Neutrophil (primary cell): ENCODE measurements around the gene SZT2.

Experiments used
- H3K27ac ChIP-seq: fragments of 200-600 bp; sonication (generic); 2 replicates; pipeline ENCODE4 v1.5.1; 2016; ENCODE audit warnings: mild to moderate bottlenecking, moderate library complexity
- H3K27me3 ChIP-seq: fragments of 200-600 bp; sonication (generic); 2 replicates; pipeline ENCODE4 v1.6.0; 2016; ENCODE audit warnings: mild to moderate bottlenecking
- H3K36me3 ChIP-seq: fragments of 200-600 bp; sonication (generic); 2 replicates; pipeline ENCODE4 v1.5.1; 2017
- H3K4me1 ChIP-seq, 2 experiments: fragments of 200-600 bp in 1 of 2; sonication (generic) in 1 of 2; 1 replicate in 1 of 2; 2 replicates in 1 of 2; pipeline versions ENCODE4 v1.5.1 to v1.6.1; 2013 to 2016; ENCODE audit warnings: low read depth in 1 of 2, low read length in 1 of 2, mild to moderate bottlenecking in 1 of 2, moderate library complexity in 1 of 2; ENCODE audit not compliant: control insufficient read depth in 1 of 2, insufficient read depth in 1 of 2
- H3K4me3 ChIP-seq, 2 experiments: fragments of 200-600 bp in 1 of 2; sonication (generic) in 1 of 2; 1 replicate in 1 of 2; 2 replicates in 1 of 2; pipeline ENCODE4 v1.5.1; 2013 to 2016; ENCODE audit warnings: low read depth in 1 of 2, low read length in 1 of 2, mild to moderate bottlenecking in 1 of 2, moderate library complexity in 1 of 2
- H3K9me3 ChIP-seq: fragments of 200-600 bp; sonication (generic); 2 replicates; pipeline ENCODE4 v1.5.1; 2016
- TF ChIP-seq, protein P1 (sequence below): fragments of 200-600 bp; sonication (generic); IDR thresholded peaks from 2 replicates; pipeline ENCODE4 v1.5.1; 2016; ENCODE audit warnings: antibody characterized with exemption

The SZT2 gene

DNA sequence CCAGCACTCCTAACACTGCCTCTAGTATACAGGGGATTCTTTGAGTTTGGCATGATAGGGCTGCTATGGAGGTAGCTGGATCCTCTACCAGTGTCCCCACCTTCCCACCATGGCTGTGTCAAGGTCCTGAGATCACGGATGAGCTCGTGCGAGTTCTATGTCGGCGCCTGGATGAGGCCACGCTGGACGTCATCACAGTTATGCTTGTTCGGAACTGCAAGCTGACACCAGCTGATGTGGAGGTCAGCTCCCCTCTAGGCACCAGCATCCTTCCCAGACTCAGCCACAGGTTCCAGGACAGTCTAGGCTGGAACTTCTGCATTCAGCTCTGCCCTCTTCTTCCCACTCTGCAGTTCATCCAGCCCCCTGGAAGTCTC, 48.9 kb downstream of the SZT2 start:
- Histone ChIP-seq H3K27me3 (no peaks in the 10 kb centered on the region), H3K4me1 (no peaks in the 10 kb centered on the region), H3K36me3 (peaks cover 100% of the 10 kb centered on the region), H3K4me3 (no peak overlapping the region), H3K27ac (no peak overlapping the region), H3K9me3 (no peaks in the 10 kb centered on the region)
- TF ChIP-seq, protein P1, sequence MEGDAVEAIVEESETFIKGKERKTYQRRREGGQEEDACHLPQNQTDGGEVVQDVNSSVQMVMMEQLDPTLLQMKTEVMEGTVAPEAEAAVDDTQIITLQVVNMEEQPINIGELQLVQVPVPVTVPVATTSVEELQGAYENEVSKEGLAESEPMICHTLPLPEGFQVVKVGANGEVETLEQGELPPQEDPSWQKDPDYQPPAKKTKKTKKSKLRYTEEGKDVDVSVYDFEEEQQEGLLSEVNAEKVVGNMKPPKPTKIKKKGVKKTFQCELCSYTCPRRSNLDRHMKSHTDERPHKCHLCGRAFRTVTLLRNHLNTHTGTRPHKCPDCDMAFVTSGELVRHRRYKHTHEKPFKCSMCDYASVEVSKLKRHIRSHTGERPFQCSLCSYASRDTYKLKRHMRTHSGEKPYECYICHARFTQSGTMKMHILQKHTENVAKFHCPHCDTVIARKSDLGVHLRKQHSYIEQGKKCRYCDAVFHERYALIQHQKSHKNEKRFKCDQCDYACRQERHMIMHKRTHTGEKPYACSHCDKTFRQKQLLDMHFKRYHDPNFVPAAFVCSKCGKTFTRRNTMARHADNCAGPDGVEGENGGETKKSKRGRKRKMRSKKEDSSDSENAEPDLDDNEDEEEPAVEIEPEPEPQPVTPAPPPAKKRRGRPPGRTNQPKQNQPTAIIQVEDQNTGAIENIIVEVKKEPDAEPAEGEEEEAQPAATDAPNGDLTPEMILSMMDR = no peak

DNA sequence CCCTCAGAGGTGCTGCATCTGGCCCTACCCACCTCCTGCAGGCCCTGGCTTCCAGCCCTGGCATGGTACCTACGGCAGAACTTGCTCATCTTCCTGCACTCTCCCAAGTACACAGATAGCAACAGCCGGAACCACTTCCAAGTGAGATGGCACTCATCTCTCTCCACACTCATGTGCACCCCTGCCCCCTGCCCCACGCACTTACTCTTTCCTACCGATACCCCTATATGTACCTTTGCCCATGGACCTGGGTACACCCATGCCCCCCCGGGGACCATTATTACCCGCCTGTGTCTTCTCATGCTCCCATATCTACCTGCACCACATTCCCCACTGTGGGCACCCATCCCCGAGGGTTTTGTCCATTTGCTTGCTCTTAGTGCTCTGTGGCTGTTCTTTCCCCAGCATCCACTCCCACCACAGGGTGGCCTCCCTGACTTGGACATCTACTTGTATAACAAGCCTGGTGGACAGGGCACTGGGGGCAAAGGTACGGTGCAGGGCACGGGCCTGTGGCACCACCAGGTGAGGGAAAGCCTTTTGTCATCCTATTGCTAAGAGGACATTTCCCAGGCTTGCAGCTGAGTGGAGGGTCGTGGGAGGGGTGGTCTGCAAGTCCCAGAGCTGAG, 49.4 kb downstream of the SZT2 start:
- no peaks in the 10 kb centered on the region for H3K27me3 ChIP-seq
- H3K4me3 ChIP-seq = no peak overlapping the region
- H3K36me3 ChIP-seq = peaks cover 100% of the 10 kb centered on the region
- no peak overlapping the region for H3K27ac ChIP-seq
- TF ChIP-seq, protein P1 = no peak
- no peaks in the 10 kb centered on the region for H3K4me1 ChIP-seq
- H3K9me3 ChIP-seq = no peaks in the 10 kb centered on the region

DNA sequence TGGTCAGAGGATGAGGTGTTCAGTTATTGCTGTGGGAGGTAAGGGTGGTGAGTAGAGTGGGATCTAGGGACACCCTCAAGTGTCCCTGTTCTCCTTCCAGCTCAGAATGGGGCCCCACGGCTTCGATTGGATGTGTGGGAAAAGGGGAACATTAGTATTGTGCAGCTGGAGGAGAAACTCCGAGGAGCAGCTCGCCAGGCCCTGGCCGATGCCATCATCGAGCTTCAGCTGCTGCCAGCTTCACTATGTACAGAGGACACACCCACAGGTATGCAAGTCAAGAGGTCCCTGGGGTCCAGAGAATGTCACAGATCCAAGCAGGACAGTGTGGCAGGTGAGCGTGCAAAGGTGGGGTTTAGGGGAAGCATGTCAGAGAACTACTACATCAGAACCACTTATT, 50.1 kb downstream of the SZT2 start:
- TF ChIP-seq, protein P1 = no peak
- no peak overlapping the region for H3K4me3 ChIP-seq
- H3K27me3 ChIP-seq = no peaks in the 10 kb centered on the region
- H3K9me3 ChIP-seq = no peaks in the 10 kb centered on the region
- H3K27ac ChIP-seq = no peak overlapping the region
- no peaks in the 10 kb centered on the region for H3K4me1 ChIP-seq
- peaks cover 100% of the 10 kb centered on the region for H3K36me3 ChIP-seq

DNA sequence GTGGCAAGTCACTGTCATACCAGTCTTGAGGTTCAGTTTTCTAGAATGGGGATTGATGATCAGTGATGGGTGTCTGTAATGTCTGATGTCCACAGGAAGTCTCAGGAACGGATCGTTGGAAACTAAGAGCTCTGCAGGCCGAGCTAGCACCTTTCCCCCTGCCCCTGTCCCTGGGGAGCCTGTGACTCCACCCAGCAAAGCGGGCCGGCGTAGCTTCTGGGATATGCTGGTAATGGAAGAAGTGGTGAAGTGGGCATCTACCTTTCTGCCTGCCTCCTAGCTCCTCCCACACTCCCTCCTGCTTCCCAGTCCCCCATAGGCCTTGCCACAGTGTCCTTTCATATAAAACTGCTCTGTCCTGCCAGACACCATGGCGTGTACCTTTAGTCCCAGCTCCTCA, 50.7 kb downstream of the SZT2 start:
- peaks cover 100% of the 10 kb centered on the region for H3K36me3 ChIP-seq
- H3K4me3 ChIP-seq = no peak overlapping the region
- H3K27ac ChIP-seq = no peak overlapping the region
- no peaks in the 10 kb centered on the region for H3K4me1 ChIP-seq
- no peaks in the 10 kb centered on the region for H3K27me3 ChIP-seq
- TF ChIP-seq, protein P1 = no peak
- H3K9me3 ChIP-seq = no peaks in the 10 kb centered on the region

DNA sequence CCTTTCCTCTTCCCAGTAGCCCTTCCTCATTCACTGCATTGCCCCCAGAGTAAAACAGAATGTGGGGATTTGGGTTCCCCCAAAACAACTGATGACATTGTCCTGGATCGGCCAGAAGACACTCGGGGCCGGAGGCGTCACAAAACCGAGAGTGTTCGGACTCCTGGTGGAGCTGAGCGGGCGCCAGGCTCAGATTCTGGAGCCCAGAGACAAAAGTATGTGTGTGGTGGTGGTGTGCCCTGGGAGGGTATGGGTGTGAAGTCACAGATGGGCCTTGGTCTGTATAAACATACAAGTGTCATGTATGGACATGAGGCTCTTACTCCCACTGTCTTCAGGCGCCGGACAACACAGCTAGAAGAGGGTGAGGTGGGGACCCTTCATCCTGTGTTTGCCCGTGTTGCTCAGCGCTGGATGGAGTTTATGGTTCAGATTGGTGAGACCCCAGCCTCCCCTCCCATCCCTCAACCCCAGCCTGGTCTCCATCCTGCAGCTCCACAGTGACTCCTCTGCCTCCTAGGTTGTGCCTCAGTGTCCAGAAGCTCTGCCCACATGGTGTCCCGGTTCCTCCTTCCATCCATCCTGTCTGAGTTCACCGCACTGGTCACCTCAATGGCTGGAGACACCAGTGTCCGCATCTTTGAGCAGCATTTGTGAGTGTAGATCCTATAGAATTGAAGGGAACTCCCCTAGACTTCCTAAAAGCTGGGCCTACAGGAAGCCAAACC, 51.6 kb downstream of the SZT2 start:
- Histone ChIP-seq H3K27me3 (no peaks in the 10 kb centered on the region), H3K4me3 (no peak overlapping the region), H3K27ac (no peak overlapping the region), H3K9me3 (no peaks in the 10 kb centered on the region), H3K36me3 (peaks cover 100% of the 10 kb centered on the region), H3K4me1 (no peaks in the 10 kb centered on the region)
- TF ChIP-seq, protein P1 = no peak
